Hepatocyte (in vitro differentiated cells): Measurements from ENCODE around the gene DIP2B.

ENCODE experiments used
- CTCF ChIP-seq: fragments of 200-600 bp; sonication (generic); IDR thresholded peaks from 2 replicates; pipeline ENCODE4 v1.5.1; 2016; ENCODE audit warnings: antibody characterized with exemption, mild to moderate bottlenecking; ENCODE audit not compliant: poor library complexity
- EZH2 ChIP-seq: fragments of 200-600 bp; sonication (generic); IDR thresholded peaks from 2 replicates; pipeline ENCODE4 v1.6.1; 2016; ENCODE audit warnings: antibody characterized with exemption, mild to moderate bottlenecking, borderline replicate concordance
- EZH2phosphoT487 ChIP-seq: fragments of 200-600 bp; sonication (generic); IDR thresholded peaks from one replicate; pipeline ENCODE4 v1.6.1; 2018; ENCODE audit warnings: antibody characterized with exemption, mild to moderate bottlenecking, low read depth, moderate library complexity; ENCODE audit not compliant: unreplicated experiment, severe bottlenecking

- TF ChIP-seq CTCF (no peak), EZH2 (no peak), EZH2phosphoT487 (no peak)
These were observed 95.6 kb downstream of the DIP2B start for GRCh38 chr12:50600364-50600763.
